Activated CD4-positive, alpha-beta memory T cell treated with anti-CD3 and anti-CD28 coated beads, Interleukin-2, amount 10 ng/mL, durations not matched to agents 7 days and 5 days (primary cell): ENCODE measurements around the gene ZDHHC11. TPM values are rescaled to one million over a fixed set of nuclear protein-coding genes. Genes with fewer than 3 reads are reported as not detected.
"Not testable (repeated sequence)": the region's sequence is repeated elsewhere in the genome, so short reads cannot be mapped to it uniquely, and the experiment has no call there.

Experiments used
- CTCF ChIA-PET: fragments of 350-600 bp; sonication (Branson Sonifier 250); formaldehyde crosslinking; loops from one replicate; lab custom pipeline; 2021; ENCODE audit warnings: antibody characterized with exemption, inconsistent platforms; lab: Charles Lee
- POLR2A ChIA-PET: fragments of 350-600 bp; sonication (Branson Sonifier 250); formaldehyde crosslinking; loops from one replicate; lab custom pipeline; 2021; ENCODE audit warnings: antibody characterized with exemption; lab: Charles Lee
- DNase-seq: peaks from one replicate; pipeline ENCODE4 v3.0.0-alpha.2; 2020
- H3K27ac Mint-ChIP-seq: one replicate; pipeline ENCODE4 v1.8.0; 2021; ENCODE audit warnings: mild to moderate bottlenecking, mixed read lengths
- H3K27me3 Mint-ChIP-seq: one replicate; pipeline ENCODE4 v1.8.0; 2021; ENCODE audit warnings: mixed read lengths
- H3K36me3 Mint-ChIP-seq: one replicate; pipeline ENCODE4 v1.8.0; 2021; ENCODE audit warnings: low read depth, mixed read lengths
- H3K4me1 Mint-ChIP-seq: one replicate; pipeline ENCODE4 v1.8.0; 2021; ENCODE audit warnings: mixed read lengths
- H3K4me3 Mint-ChIP-seq: one replicate; pipeline ENCODE4 v1.8.0; 2021; ENCODE audit warnings: mild to moderate bottlenecking, mixed read lengths
- H3K9me3 Mint-ChIP-seq: one replicate; pipeline ENCODE4 v1.8.0; 2021; ENCODE audit warnings: mixed read lengths
- total RNA-seq, 2 experiments: library from RNA; stranded (reverse); gene quantifications; one replicate each; pipeline ENCODE4 v1.2.3, GENCODE V29; 2021

The ZDHHC11 gene
- total RNA-seq, 2 experiments from 2014 or later, result 5.8 to 6.6 TPM

- peaks cover 24% of the 10 kb centered on the region for H3K27me3 Mint-ChIP-seq
- POLR2A ChIA-PET, H3K4me3 Mint-ChIP-seq, H3K36me3 Mint-ChIP-seq, CTCF ChIA-PET, H3K27ac Mint-ChIP-seq, DNase-seq, H3K4me1 Mint-ChIP-seq, H3K9me3 Mint-ChIP-seq: not testable (repeated sequence)
Observed at GRCh38 chr5:787224-787856, 63.4 kb downstream of the ZDHHC11 start.

DNA sequence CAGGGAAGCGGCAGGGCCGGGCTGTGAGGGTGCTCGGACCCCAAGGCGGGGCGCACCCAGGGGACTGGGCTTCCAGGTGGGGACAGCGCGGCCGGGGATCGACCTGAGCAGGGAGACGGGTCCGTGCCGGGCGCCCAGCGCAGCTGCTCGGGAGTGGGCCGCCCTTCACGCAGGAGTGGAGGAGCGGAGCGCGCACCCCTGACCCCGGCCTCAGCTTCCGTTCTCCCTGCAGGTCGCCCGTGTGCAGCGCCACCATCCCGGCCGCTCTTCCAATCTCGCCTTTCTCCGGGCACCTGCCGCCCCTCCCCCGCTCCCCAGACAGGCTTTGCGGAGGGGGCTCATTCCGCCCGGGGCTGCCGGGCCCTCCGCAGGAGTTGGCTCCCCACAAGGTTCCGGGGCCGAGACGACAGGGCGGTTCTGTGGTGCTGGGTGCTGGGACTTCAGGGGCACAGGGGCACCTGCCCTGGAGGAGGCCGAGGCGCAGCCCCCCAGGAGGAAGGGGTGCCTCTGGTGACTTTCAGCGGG lies 65.5 kb downstream of the ZDHHC11 start:
- DNase-seq, POLR2A ChIA-PET, CTCF ChIA-PET, H3K9me3 Mint-ChIP-seq, H3K4me1 Mint-ChIP-seq, H3K36me3 Mint-ChIP-seq, H3K27ac Mint-ChIP-seq: not testable (repeated sequence)
- Mint-ChIP-seq H3K27me3 (peaks cover 12% of the 10 kb centered on the region), H3K4me3 (peak overlapping the region; percentile 63)

DNA sequence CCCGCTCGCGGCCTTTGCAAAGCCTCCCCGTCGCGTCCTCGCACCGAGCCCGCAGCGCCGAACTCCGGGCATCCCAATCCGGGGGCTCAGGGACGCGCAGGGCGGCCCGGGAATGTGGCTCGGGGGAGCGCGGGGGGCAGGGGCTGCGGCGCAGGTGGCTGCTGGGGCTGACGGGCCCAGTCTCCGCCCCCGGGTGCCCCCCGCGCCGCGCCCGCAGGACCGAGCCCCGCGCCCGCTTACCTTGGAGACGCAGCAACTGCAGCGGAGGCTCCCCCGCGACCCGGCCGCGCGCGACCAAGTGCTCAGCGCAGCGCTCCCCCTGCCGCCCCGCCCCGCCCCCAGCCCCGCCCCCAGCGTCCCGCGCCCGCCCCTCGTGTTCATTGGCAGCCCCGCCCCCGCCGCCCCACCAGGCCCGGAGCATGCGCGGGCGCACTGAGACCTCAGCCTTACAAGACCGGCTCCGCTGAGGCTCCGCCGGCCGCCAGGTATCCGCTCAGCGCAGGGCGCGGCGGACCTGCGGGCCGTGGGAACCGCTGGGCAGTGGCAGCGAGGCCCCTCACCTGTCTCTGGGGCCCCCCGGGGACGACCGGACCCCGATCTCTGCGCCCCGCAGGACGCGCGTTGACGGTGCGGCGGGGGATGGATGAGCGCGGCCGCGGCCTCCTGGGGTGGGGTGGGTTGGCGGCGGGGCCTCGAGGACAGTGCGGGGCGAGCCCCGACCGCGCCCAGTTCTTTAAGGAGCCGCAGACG lies 66.2 kb downstream of the ZDHHC11 start, which contains the start of gene ZDHHC11B:
Gene ZDHHC11B, minus strand, starts transcription at position 302 of the 750 bp plus-strand sequence. CDS start 17,810 bp downstream, outside the sequence.
- H3K36me3 Mint-ChIP-seq, H3K4me1 Mint-ChIP-seq, H3K27me3 Mint-ChIP-seq, H3K9me3 Mint-ChIP-seq, H3K27ac Mint-ChIP-seq, CTCF ChIA-PET, POLR2A ChIA-PET: not testable (repeated sequence)
- peak; percentile 85 for DNase-seq
- peak within 1 kb of the TSS; percentile 63 for H3K4me3 Mint-ChIP-seq

GRCh38 chr5:783881-784427 lies 66.8 kb downstream of the ZDHHC11 start:
- DNase-seq, H3K4me1 Mint-ChIP-seq, H3K36me3 Mint-ChIP-seq, H3K9me3 Mint-ChIP-seq, H3K4me3 Mint-ChIP-seq, H3K27ac Mint-ChIP-seq, CTCF ChIA-PET, H3K27me3 Mint-ChIP-seq, POLR2A ChIA-PET: not testable (repeated sequence)

- H3K36me3 Mint-ChIP-seq, H3K4me3 Mint-ChIP-seq, H3K27me3 Mint-ChIP-seq, H3K4me1 Mint-ChIP-seq, H3K27ac Mint-ChIP-seq, POLR2A ChIA-PET, H3K9me3 Mint-ChIP-seq, CTCF ChIA-PET: not testable (repeated sequence)
- DNase-seq, result peak; percentile 40
Observed at GRCh38 chr5:783049-783802, 67.6 kb downstream of the ZDHHC11 start.

DNA sequence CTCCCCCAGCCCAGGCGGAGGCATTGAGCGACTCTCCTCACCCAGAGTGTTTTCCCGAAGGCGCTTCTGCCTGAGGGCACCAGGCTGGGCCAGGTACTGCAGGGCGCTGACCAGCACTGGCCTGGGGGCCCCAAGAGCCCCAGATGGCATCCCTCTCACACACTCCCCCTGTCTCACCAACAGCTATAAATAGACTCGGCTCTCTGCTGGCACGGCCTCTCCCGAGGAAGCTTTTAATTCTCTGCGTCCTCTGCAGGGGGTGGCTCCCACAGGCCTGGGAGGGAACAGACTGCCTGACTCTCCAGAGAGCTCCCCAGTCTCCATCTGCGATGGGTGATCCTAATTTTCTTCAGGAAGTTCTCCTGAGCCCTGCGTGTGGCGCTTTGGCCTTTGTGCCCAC lies 68.4 kb downstream of the ZDHHC11 start:
- POLR2A ChIA-PET, H3K36me3 Mint-ChIP-seq, H3K27me3 Mint-ChIP-seq, DNase-seq, H3K9me3 Mint-ChIP-seq, H3K27ac Mint-ChIP-seq, CTCF ChIA-PET, H3K4me1 Mint-ChIP-seq, H3K4me3 Mint-ChIP-seq: not testable (repeated sequence)

GRCh38 chr5:780571-780970 lies 70.2 kb downstream of the ZDHHC11 start:
- H3K27me3 Mint-ChIP-seq, POLR2A ChIA-PET, H3K9me3 Mint-ChIP-seq, H3K4me1 Mint-ChIP-seq, CTCF ChIA-PET, DNase-seq, H3K4me3 Mint-ChIP-seq, H3K27ac Mint-ChIP-seq, H3K36me3 Mint-ChIP-seq: not testable (repeated sequence)

DNA sequence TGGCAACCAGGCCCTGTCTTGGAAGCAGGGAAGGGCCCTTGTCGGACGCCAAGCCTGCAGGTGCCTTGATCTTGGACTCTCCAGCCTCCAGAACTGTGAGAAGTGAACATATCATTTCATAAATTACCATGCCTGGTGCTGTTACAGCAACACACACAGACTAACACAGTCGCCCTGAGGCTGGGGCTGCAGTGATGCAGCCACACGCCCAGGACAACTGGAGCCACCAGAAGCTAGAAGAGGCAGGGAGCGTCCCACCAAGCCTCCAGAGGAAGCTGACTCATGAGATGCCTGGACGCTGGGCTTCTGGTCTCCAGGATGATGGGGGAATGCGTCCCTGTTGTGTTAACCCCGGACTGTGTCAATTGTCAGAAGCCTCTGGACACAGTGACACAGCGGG lies 71.8 kb downstream of the ZDHHC11 start:
- H3K4me3 Mint-ChIP-seq, H3K4me1 Mint-ChIP-seq, POLR2A ChIA-PET, H3K27me3 Mint-ChIP-seq, H3K36me3 Mint-ChIP-seq, CTCF ChIA-PET, H3K9me3 Mint-ChIP-seq, H3K27ac Mint-ChIP-seq, DNase-seq: not testable (repeated sequence)

GRCh38 chr5:778421-778820 lies 72.4 kb downstream of the ZDHHC11 start:
- H3K27ac Mint-ChIP-seq, CTCF ChIA-PET, POLR2A ChIA-PET: not testable (repeated sequence)

GRCh38 chr5:777756-778161 lies 73.0 kb downstream of the ZDHHC11 start:
- DNase-seq, result no peak
- H3K4me1 Mint-ChIP-seq, result no peaks in the 10 kb centered on the region
- no peaks in the 10 kb centered on the region for H3K36me3 Mint-ChIP-seq
- no peak overlapping the region for H3K27ac Mint-ChIP-seq
- H3K4me3 Mint-ChIP-seq, result no peak overlapping the region
- ChIA-PET POLR2A (no interaction called here), CTCF (no interaction called here)
- no peaks in the 10 kb centered on the region for H3K27me3 Mint-ChIP-seq
- H3K9me3 Mint-ChIP-seq, result no peaks in the 10 kb centered on the region

More at GRCh38 chr5:778421-778820, 72.4 kb downstream of the ZDHHC11 start:
- not testable (repeated sequence) for H3K4me1 Mint-ChIP-seq, H3K36me3 Mint-ChIP-seq, H3K9me3 Mint-ChIP-seq, DNase-seq, H3K4me3 Mint-ChIP-seq, H3K27me3 Mint-ChIP-seq

DNA sequence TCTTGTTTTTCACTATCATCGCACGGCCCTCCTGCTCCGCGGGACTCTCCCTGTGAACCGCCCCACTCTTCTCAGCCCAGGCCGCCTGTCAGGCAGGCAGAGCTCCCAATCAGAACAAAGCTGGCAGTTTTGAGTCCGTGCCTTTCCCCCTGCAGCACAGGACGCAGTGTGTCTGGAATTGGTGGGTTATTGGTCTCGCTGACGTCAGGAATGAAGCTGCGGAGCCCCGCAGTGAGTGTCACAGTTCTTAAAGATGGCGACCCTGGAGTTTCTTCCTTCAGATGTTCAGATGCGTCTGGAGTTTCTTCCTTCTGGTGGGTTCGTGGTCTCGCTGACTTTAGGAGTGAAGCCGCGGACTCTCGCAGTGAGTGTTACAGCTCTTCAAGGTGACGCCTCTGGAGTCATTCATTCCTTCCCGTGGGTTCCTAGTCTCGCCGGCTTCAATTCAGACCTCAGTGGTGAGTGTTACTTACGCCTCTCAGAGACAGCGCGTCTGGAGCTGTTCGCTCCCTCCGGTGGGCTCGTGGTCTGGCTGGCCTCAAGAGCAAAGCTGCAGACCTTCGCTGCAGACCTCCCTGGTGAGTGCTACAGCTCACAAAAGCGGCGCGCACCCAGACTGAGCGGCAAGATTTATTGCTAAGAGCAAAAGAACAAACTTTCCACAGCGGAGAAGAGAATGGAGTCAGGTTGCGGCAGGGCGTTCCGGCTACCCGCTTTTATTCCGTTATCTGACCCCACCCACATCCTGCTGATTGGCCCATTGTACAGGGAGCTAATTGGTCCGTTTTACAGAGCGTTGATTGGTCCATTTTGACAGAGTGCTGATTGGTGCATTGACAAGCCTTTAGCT lies 73.7 kb downstream of the ZDHHC11 start:
- Mint-ChIP-seq H3K4me1 (no peaks in the 10 kb centered on the region), H3K4me3 (no peak overlapping the region), H3K27me3 (no peaks in the 10 kb centered on the region), H3K36me3 (no peaks in the 10 kb centered on the region), H3K27ac (no peak overlapping the region), H3K9me3 (no peaks in the 10 kb centered on the region)
- ChIA-PET CTCF (no interaction called here), POLR2A (no interaction called here)
- peak; percentile 15 for DNase-seq

DNA sequence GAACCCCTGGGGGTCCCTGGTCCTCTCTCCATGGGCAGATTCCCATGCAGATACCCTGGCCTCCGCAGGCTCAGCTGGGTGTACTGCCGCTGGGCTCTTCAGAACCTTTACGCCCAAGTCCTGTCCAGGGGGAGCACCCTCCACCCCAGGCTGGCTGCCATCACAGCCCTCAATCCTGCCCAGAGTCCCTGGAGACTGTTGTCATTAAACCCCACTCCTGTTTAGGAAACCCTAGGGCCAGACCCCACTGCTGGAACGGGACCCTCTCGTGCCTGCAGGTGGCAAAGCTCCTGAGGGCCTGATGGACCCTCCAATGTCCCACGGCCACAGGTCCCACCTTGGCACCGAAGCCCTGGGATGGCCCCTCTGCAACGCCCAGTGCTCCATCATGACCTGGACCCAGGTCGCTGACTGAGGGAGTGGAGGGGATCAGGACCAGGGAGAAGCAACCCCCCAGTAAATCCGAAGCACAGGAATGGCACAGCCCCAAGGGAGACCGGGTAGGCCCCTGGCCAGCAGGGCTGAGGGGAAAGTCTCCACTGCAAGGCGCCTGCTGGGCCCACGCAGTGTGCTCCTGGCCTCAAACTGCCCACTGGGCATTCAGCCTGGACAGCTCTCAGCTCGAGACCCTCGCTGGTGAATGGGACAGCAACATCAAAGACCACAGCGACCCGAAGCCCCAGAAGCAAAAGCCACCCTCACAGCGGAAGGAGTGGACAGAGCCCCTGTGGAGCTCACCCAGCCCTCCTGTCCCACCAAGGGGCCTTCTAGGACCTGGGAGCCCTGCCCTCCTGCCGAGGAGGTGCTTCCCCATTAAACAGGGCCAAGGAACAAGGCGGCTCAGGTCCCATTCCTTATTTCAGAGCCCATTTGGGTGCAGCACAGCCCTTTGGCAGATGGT lies 74.6 kb downstream of the ZDHHC11 start:
- no peaks in the 10 kb centered on the region for H3K27me3 Mint-ChIP-seq
- no peaks in the 10 kb centered on the region for H3K4me1 Mint-ChIP-seq
- CTCF ChIA-PET, result no interaction called here
- no peaks in the 10 kb centered on the region for H3K9me3 Mint-ChIP-seq
- H3K4me3 Mint-ChIP-seq, result no peak overlapping the region
- H3K27ac Mint-ChIP-seq, result no peak overlapping the region
- no peaks in the 10 kb centered on the region for H3K36me3 Mint-ChIP-seq
- POLR2A ChIA-PET, result no interaction called here
- peak; percentile 15 for DNase-seq
